SHP77 (cell line): ENCODE measurements around the gene FAAP20.
A peak's percentile ranks its signal among the peaks of the same experiment; 100 is the strongest.

Experiments used
- DNase-seq, 2 experiments: peaks; one replicate each; lab custom pipeline; 2025; lab: John Stamatoyannopoulos, UW

FAAP20 gene

GRCh38 chr1:2194319-2194897 is at the start of gene FAAP20:
FAAP20 (minus strand) TSS chr1:2194772; CDS start chr1:2194749, 23 bp downstream.
- peak; percentile 40 to 55 for DNase-seq

GRCh38 chr1:2242814-2243725 is 48.5 kb upstream of the FAAP20 start:
- DNase-seq = no peak

- DNase-seq = no peak
Observed at GRCh38 chr1:2241820-2242219, 47.2 kb upstream of the FAAP20 start.

- DNase-seq = no peak
Observed at GRCh38 chr1:2240270-2241156, 45.9 kb upstream of the FAAP20 start.

GRCh38 chr1:2239384-2239985 is 44.9 kb upstream of the FAAP20 start:
- no peak for DNase-seq

GRCh38 chr1:2239013-2239370 is 44.4 kb upstream of the FAAP20 start:
- no peak for DNase-seq

- DNase-seq = no peak
Observed at GRCh38 chr1:2238361-2239012, 43.9 kb upstream of the FAAP20 start.

GRCh38 chr1:2237773-2238172 is 43.2 kb upstream of the FAAP20 start:
- no peak for DNase-seq

GRCh38 chr1:2236695-2237677 is 42.4 kb upstream of the FAAP20 start:
- no peak for DNase-seq

GRCh38 chr1:2235300-2235998 is 40.9 kb upstream of the FAAP20 start:
- DNase-seq = no peak

GRCh38 chr1:2234762-2235113 is 40.2 kb upstream of the FAAP20 start:
- no peak for DNase-seq

GRCh38 chr1:2233997-2234761 is 39.6 kb upstream of the FAAP20 start:
- DNase-seq = no peak

- DNase-seq = no peak
Observed at GRCh38 chr1:2233468-2233867, 38.9 kb upstream of the FAAP20 start.

- no peak for DNase-seq
Observed at GRCh38 chr1:2232916-2233438, 38.4 kb upstream of the FAAP20 start.

- no peak for DNase-seq
Observed at GRCh38 chr1:2232255-2232915, 37.8 kb upstream of the FAAP20 start.

GRCh38 chr1:2231532-2232254 is 37.1 kb upstream of the FAAP20 start:
- no peak for DNase-seq

- no peak for DNase-seq
Observed at GRCh38 chr1:2230781-2231531, 36.4 kb upstream of the FAAP20 start.
